ENCODE measurements around the gene NACA.
"Not testable (repeated sequence)": the region's sequence is repeated elsewhere in the genome, so short reads cannot be mapped to it uniquely, and the experiment has no call there.

The NACA gene

DNA sequence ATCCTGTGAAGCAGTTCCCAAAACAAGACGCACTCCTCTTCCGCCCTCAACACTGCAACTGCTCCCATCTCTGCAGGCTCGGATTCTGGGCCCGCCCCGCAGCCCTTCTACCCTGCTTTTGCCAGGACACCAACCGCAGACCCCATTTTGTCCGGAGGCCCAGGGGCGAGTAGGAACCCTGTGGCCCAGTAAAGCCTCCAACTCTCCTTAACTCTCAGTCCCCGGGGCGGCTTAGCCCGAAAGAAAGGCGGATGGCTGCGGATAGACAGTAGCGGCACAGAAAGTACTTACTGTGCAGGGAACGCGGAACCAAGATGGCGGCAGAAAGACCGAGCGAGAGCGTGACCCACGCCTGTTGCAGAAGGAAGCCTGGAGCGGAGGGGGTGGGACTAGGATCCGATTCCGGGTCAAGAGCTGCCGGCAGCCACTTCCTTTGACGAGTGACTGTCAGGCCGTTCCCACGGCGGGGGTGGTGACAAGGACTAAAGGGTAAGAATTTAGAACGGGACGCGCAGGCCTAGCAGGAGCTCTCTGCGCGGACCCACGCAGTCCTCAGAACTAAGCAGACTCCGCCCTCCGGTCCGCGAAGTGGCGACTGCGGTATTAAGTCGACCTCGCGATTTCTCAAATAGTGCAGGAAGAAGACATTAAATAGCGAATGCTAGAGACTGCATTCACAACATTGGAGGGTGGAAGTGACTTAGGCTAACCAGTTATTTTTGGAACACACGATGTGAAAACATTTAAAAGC, at the start of gene NACA:
TSS of gene NACA (minus strand) at position 328 of the 751 bp plus-strand sequence. CDS start 778 bp downstream, outside the sequence.
- DNase-seq (ENCODE audit: low spot score), result peak; percentile 98

DNA sequence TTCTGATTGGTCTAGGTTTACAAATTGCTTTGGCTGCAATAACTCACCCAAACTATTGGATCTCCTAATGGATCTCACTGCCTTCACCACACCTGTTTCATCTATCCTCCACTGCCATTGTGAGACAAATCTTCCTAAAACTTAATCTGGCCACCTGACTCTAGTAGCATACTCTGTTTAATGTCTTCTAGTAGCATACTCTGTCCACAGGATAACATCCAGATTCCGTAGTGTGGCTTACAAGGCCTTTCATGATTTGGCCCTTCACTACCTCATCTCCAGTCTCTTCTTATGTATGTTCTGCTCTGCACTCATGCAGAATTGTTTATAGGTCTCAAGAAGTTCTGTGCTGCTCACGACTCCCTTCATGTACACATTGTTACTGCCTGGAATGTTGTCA, 48.0 kb upstream of the NACA start:
- DNase-seq (ENCODE audit: low spot score), result no peak

DNA sequence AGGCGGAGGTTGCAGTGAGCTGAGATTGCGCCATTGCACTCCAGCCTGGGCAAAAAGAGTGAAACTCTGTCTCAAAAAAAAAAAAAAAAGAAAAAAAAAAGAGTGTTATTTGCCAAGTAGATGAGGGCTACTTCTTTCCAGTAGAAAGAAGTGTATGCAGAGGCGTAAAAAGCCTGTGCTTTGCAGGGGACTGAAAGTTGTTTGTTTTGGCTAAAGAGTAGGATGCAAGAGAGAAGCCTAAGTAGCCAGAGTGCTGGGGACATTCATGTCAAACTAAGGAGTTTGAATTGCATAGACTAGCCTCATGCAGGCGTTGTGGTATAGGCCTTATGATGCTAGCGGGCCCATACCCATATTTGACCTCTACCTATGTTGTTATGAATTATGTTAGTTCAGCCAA, 47.5 kb upstream of the NACA start:
- DNase-seq (ENCODE audit: low spot score), result no peak

DNA sequence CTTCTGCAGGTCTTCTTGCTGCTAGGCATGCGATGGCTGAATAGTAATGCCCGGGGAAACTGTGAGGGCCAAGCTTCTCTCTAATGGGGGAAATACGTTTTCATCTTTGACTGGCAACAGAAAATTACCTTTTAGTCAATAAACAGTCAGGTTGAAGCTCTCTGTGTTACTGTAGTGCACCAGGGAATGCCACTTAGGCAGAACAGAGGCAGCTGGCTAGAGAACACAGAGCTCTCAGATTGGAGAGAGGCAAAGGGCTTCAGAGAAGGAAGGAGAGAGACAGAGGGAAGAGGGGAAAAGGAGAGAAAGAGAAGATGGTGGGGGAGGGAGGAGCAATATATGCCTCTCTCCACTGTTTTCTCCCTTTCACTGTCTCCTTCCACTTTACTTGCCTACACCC, 44.8 kb upstream of the NACA start:
- no peak for DNase-seq (ENCODE audit: low spot score)

DNA sequence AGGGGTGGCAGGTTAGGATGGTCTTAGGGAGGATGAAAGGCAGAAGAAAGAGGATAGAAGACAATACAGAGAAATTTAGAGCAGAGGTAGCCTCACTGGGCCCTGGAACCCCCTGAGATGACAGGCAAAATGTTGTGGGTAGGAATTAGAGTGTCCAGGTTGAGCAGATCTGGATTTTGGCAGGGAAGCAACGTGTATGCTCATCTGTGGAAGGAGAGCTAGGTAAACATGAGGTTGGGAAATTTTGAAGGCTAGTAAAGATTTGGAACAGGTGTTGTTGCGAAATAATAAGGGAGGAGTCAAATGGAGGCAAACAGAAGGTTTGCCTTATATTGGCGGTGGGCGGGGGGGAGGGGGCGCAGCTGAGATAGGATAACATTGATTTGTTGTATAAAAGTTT, 43.3 kb upstream of the NACA start:
- no peak for DNase-seq (ENCODE audit: low spot score)

DNA sequence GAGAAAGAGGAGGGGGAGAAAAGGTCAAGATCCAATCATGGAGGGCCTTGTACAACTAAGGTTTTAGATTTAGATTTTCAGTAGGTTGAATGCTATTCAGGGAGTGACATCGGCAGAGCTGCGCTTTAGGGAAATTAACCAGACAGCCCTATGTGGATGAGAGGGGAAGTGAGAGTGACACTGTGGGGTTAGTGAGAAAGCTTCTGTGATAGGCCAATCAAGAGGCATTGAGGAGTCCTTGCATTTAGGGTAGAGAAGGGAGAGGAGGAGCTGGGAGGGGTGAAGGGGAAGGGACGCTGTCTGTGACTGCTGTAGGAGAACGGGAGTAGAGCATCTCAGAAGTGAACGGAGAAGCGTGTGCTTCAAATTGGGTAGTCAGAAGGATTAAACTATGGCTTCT, 41.4 kb upstream of the NACA start:
- DNase-seq (ENCODE audit: low spot score), result no peak

DNA sequence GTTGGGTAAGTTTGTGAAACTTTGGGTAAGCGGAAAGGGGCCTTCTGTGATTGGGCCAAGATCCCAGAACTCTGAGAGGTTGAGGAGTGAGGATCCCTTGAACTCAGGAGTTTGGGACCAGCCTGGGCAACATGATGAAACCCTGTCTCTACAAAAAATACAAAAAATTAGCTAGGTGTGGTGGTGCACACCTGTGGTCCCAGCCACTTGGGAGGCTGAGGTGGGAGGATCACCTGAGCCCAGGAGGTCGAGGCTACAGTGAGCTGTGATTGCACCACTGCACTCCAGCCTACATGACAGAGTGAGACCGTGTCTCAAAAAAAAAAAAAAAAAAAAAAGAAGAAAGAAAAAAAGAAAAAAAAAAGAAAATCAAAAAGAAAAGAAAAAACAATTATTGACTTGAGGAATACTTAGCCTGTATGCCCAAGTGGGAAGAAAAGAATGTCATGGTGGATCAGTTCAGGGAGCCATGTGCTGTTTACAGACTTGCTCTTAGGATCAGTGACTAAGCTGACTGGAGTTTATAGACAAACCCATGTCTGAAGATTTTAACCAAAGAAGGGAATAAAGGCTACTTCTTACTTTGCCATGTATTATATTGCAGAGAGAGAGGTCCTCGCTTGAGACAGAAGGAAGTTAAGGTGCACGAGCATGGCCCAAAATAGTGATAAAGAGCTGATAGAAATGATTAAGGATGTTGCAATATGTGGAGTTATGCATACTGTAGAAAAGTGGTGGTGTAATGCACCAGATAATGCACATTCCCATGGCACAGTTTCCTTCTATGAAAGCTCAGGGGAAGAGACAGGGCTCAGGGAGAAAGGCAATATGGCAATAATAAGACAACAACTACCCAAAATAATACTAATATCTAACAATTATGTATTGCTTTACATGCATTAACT, 38.9 kb upstream of the NACA start:
- DNase-seq (ENCODE audit: low spot score), result no peak

DNA sequence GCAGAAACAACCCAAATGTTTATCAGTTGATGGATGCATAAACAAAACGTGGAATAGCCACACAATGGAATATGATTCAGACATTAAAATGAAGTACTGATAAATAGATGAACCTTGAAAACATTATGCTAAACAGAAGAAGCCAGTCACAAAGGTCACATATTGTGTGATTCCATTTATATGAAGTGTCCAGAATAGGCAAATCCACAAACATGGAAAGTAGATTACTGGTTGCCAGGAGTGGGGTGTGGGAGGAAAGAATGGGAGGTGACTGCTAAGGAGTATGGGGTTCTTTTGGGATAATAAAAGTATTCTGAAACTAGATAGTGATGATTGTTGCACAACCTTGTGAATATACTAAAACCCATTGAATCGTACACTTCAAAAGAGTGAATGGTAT, 36.7 kb upstream of the NACA start:
- DNase-seq (ENCODE audit: low spot score), result no peak

DNA sequence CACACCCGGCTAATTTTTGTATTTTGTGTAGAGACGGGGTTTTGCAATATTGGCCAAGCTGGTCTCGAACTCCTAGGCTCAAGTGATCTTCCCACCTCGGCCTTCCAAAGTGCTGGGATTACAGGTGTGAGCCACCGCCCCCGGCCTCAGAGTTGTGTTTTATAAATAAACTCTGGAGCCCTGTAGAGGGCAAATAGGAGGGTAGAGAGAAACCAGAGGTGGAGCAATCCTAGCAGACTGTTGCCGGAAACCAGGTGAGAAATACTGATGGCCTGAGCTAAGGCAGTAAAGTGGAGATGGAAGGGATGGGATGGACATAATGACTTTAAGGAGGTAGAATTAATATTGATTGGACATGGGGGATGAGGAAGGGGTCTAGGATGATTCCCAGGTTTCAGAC, 35.4 kb upstream of the NACA start:
- no peak for DNase-seq (ENCODE audit: low spot score)

DNA sequence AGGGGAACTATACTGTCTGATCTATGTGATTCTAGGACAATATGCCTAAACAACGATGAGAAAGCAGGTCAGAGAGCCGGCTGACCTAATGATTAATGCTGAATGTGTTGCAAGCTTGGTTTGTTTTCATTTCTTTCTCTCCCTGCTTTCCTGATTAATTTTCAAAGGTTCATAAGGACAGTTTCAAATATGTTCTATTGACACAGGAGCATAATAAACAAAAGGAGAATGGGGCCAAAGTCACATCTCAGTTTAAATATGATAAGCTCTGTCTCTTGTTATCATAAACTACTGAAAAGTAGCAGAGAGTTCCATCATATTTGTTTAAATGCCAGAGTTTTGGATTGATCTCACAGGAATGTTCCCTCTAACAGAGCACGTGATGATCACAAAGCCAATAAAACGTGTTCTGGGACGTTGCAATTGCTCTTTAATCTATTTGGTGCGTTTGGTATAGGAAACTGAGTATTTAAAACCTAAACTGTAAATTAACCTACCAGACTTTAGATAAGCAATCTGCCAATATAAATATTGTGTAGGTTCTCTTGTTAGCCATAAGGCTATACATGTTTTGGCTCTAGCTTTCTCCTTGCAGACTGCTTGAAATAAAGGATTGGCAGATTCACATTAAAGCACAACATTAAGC, 34.3 kb upstream of the NACA start:
- DNase-seq (ENCODE audit: low spot score), result no peak

DNA sequence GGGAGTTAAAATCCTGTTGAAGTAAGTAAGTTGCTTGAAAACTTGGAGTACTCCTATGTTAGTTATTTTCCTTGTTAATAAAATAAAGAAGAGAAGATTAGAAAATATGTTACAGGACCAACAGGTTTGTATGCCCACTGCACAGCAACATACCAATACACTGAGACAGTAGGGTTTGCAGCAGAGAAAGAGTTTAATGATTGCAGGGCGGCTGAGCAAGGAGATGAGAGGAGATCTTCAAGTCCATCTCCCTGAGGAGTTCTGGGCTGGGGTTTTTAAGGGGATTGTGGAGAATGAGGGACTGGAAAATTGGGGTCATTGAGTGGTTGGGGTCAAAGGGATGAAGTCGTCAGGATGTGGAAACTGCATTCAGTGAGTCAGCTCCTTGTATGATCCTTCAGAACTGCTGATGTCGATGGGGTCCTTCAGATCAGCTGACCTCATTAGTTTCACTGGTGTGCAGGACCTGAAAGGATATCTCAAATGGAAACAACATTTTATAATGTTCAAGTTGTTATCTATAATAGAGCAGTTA, 33.7 kb upstream of the NACA start:
- no peak for DNase-seq (ENCODE audit: low spot score)

DNA sequence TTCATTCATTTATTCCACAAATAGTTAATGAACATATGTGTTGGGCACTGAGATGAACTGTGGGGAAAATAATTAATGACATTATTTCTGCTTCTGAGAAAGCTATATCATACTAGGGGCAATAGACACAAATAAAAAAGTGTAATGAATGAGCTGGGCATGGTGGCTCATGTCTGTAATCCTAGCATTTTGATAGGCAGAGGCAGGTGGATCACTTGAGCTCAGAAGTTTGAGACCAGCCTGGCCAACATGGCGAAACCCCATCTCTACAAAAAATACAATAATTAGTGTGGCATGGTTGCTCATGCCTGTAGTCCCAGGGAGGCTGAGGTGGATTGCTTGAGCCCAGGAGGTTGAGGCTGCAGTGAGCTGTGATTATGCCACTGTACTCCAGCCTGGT, 32.9 kb upstream of the NACA start:
- DNase-seq (ENCODE audit: low spot score), result not testable (repeated sequence)

DNA sequence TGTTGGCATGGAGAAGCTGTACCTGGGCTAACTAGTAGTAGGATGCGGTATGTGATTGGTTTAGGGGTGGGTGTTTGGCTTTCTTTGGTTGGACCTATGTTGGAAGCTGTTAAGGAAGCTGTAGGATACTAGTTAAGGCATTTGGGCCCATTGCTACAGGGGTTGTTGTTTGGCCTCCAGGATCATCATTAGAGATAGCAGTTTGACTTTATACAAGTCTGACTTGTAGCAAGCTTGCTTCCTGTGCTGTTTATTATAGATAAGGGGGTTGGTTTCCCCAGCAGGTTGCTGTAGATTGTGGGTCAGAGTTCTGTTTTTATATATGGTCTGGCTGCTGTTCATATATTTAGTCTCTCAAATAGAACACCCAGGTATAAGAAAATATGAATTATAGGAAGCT, 28.5 kb upstream of the NACA start:
- no peak for DNase-seq (ENCODE audit: low spot score)

DNA sequence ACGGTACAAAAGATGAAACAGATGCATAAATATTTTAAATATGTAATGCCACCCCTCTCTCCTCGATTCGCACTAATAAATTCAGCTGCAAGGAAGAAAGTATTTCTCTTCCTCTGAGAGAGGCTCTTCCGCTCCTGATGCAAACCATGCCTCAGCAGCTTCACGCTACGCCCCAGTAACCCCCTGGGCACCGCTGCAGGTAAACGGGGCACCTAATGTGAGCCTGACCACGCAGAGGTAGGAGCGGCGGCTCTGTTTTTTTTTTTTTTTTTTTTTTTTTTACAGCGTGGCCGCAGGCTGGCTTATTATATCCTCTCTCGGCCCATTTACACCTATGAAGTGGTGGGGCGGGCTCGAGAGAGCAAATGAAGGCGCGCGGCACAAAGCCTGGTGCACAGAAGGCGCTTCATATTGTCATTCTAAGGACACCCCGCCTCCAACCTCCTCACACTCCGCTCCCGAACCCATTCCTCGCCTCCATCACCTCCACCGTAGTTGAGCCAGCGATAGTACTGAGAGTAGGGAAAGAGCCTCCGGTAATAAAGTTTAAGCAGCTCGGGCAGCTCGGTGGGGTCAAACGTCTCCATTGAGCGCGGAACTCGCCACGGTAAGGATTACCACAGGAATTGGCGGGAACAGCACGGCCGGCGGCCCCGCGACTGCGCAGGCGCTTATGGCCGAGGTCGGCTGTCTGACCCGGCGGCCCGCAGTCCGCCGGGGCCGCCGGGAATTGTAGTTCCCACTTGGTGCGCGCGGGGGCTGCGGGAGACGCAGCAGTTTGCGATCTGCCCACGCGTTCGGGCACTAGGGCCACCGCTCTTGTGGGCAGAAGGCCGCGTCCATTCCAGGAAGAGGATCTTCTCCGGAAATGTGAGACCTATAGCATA, 26.9 kb upstream of the NACA start, which contains the start of gene PRIM1:
TSS of gene PRIM1 (minus strand) at position 612 of the 887 bp plus-strand sequence. CDS start at position 587, 25 bp downstream.
- DNase-seq (ENCODE audit: low spot score), result peak; percentile 92

DNA sequence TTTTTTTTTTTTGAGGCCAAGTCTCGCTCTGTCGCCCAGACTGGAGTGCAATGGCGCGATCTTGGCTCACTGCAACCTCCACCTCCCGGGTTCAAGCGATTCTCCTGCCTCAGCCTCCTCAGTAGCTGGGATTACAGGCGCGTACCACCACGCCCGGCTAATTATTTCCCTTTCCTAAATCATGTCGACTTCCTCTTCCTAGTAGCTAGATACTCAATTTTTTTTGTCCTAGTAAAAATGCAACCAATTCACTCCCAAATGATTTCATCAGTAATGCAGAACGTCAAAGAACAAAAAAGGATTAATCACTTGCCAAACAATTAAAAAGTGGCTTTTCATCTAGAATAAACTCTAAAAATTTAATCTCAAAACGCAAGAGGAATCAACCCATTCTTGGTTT, 25.5 kb upstream of the NACA start:
- DNase-seq (ENCODE audit: low spot score), result not testable (repeated sequence)

DNA sequence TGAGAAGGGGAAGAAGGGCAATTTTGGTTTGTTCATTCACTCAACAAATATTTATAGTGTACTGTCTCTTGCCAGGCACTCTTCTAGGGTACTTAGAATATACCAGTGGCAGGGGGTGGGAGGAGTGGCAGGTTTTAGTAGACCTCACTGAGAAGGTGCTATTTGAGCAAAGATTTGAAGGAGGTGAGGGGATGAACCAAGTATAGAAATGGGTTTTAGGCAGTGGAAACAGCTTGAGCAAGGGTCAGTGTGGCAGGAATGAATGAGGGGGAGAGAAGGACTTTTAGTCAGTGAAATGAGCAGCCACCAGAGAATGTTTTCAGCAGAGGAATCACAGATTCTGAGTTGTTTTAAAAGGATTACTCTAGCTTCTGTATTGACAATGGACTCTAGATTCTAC, 24.8 kb upstream of the NACA start:
- DNase-seq (ENCODE audit: low spot score), result peak; percentile 15

DNA sequence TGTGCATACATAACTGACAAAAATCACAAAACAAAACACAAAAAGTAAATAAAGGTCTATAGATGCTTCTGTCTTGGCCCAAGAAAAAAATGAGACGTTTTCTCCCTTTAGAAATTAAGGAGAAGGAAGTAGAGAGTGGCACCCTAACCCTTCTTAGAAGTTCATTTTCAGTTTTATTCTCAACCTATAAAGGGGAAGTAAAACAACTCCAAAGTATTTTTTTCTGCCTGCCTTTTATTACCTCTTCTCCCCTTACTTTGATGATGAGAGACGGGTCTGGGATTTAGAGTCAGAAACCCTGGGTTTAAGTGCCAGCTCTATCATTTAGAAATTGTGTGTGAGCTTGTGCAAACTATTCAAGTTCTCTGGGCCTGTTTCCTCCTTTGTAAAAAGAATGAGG, 24.3 kb upstream of the NACA start:
- no peak for DNase-seq (ENCODE audit: low spot score)

DNA sequence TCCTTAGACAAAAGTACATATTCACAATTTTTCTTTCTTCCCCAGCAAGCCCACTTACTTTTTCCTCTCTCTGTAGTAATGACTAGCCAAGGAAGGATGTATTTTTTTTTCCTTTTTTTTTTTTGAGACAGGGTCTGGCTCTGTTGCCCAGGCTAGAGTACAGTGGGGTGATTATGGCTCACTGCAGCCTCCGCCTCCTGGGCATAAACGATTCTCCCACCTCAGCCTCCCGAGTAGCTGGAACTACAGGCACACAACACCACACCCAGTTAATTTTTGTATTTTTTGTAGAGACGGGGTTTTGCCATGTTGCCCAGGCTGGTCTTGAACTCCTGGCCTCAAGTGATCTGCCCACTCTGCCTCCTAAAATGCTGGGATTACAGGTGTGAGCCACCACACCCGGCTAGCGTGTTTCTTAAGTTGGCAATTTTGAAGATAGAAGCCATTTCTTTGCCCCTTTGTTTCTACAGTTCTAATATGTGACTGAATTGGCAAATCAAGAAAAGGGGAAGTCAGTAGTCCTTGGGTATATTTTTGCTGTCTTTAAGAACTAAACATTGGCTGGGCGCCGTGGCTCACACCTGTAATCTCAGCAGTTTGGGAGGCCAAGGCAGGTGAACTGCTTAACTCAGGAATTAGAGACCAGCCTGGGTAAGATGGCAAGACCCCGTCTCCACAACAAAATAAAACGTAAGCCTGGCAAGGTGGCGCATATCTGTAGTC, 3.2 kb upstream of the NACA start:
- DNase-seq (ENCODE audit: low spot score), result no peak

DNA sequence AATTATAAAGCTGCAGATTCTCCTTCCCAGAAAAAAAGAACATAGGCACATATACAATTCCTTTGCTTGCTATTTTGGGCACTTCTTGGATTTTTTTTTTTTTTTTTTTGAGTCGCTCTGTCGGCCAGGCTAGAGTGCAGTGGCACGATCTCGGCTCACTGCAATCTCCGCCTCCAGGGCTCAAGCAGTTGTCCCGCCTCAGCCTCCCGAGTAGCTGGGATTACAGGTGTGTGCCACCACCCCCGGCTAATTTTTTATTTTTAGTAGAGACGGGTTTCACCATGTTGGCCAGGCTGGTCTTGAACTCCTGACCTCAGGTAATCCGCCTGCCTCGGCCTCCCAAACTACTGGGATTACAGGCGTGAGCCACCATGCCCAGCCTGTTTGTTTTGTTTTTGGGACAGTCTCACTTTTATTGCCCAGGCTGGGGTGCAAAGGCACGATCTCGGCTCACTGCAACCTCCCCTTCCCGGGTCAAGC, 1.1 kb upstream of the NACA start:
- not testable (repeated sequence) for DNase-seq (ENCODE audit: low spot score)

DNA sequence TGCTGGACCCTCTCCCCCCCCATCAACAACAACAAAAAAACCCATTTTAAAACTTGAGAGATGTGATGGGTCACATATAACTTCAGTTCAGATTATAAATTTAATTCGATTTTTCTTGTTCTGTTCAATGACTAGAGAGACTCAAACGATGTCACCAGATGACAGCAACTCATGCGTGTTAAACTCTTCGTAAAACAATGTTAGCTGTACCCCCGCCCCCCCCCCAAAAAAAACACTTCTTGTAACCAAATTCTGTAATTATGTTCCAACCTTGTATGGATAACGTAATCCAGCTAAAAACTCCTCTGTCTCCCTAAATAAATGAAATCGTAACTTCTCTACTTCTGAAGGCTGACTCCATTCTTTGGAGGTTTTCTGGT, 614 bp upstream of the NACA start:
- DNase-seq (ENCODE audit: low spot score), result no peak

DNA sequence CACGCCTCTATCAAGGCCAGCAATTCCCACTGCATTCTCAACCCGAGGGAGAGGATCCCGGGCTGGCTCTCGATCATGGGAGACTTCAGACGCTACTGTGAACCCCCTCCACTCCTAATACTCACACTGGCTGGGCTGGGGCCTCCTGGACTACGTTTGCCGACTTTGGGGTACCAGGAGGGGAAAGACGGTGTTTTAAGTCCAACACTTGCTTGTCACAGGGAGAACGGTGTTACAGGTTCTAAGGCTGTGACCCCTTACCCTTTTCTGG, 463 bp downstream of the NACA start:
- DNase-seq (ENCODE audit: low spot score), result no peak
